AG04449 (cell line): Measurements from ENCODE around the gene PIEZO2.

Experiments used
- CTCF ChIA-PET: fragments of 350-600 bp; formaldehyde crosslinking; extraction: SDS; loops from one replicate; lab custom pipeline; 2021; ENCODE audit warnings: antibody characterized with exemption; lab: Yijun Ruan, JAX
- POLR2A ChIA-PET: fragments of 400-600, 350-600 bp; formaldehyde crosslinking; extraction: SDS; loops from one replicate; lab custom pipeline; 2020; ENCODE audit warnings: antibody characterized with exemption, inconsistent platforms; lab: Yijun Ruan, JAX
- DNase-seq: peaks from one replicate; pipeline ENCODE4 v3.0.0-alpha.2; 2010; ENCODE audit warnings: low read depth, low spot score
- H3K4me3 ChIP-seq: 2 replicates; pipeline ENCODE4 v1.5.1; 2011; ENCODE audit warnings: low read depth, mild to moderate bottlenecking, control low read depth, low read length
- CTCF ChIP-seq: IDR thresholded peaks from one replicate; pipeline ENCODE4 v1.5.1; 2011; ENCODE audit warnings: mild to moderate bottlenecking, moderate library complexity, low read length, control low read depth, inconsistent platforms; ENCODE audit not compliant: insufficient read depth; ENCODE audit errors: missing control alignments

Gene PIEZO2

GRCh38 chr18:10689236-10690034 is 459.9 kb downstream of the PIEZO2 start:
- H3K4me3 ChIP-seq, result no peak overlapping the region
- TF ChIP-seq CTCF, result no peak
- POLR2A ChIA-PET, result no interaction called here
- CTCF ChIA-PET, result no interaction called here
- peak; percentile 4 for DNase-seq

- TF ChIP-seq CTCF, result no peak
- CTCF ChIA-PET, result no interaction called here
- POLR2A ChIA-PET, result no interaction called here
- no peak for DNase-seq
- no peak overlapping the region for H3K4me3 ChIP-seq
These were observed 460.6 kb downstream of the PIEZO2 start for GRCh38 chr18:10688766-10689165.

- TF ChIP-seq CTCF, result no peak
- CTCF ChIA-PET, result no interaction called here
- no peak overlapping the region for H3K4me3 ChIP-seq
- no peak for DNase-seq
- POLR2A ChIA-PET, result no interaction called here
These were observed 462.0 kb downstream of the PIEZO2 start for GRCh38 chr18:10687161-10687925.

- CTCF ChIA-PET, result no interaction called here
- H3K4me3 ChIP-seq, result no peak overlapping the region
- POLR2A ChIA-PET, result no interaction called here
- DNase-seq, result no peak
- TF ChIP-seq CTCF, result no peak
These were observed 463.1 kb downstream of the PIEZO2 start for GRCh38 chr18:10686308-10686707.

- TF ChIP-seq CTCF, result no peak
- ChIA-PET POLR2A (no interaction called here), CTCF (no interaction called here)
- DNase-seq, result no peak
- H3K4me3 ChIP-seq, result no peak overlapping the region
These were observed 463.9 kb downstream of the PIEZO2 start for GRCh38 chr18:10685484-10685883.

- CTCF ChIA-PET, result no interaction called here
- H3K4me3 ChIP-seq, result no peak overlapping the region
- TF ChIP-seq CTCF, result no peak
- no peak for DNase-seq
- POLR2A ChIA-PET, result interaction anchor here (0.6 kb wide), 1 partner anchor 8 kb away, joined by 3 read pairs; no protein-coding TSS in a partner anchor
These were observed 467.0 kb downstream of the PIEZO2 start for GRCh38 chr18:10682368-10682714.
